Panc1 (cell line): ENCODE data around the gene LGALSL. TPM values are rescaled to one million over a fixed set of nuclear protein-coding genes. Genes with fewer than 3 reads are reported as not detected.

ENCODE experiments used
- ATAC-seq: fragments of 200-7000 bp; cut with Tn5 transposase; 2 replicates; pipeline ENCODE4 v1.9.1; 2020; ENCODE audit warnings: mild to moderate bottlenecking, moderate library complexity
- BruUV-seq: library from RNA; stranded (reverse); fragments of 400-500 nt; replicated peaks from 2 replicates; lab custom pipeline; 2021; lab: Mats Ljungman, UMichigan
- CTCF ChIA-PET: fragments of 300-600 bp; sonication (Branson Sonifier 250); formaldehyde crosslinking; loops from one replicate; lab custom pipeline; 2022; ENCODE audit warnings: antibody characterized with exemption; lab: Charles Lee
- POLR2A ChIA-PET: fragments of 300-600 bp; sonication (Branson Sonifier 250); formaldehyde crosslinking; loops from one replicate; lab custom pipeline; 2022; ENCODE audit warnings: antibody characterized with exemption; lab: Charles Lee
- DNase-seq: peaks from one replicate; pipeline ENCODE4 v3.0.0-alpha.2; 2010; ENCODE audit warnings: low read depth, low spot score
- H3K27ac ChIP-seq: 2 replicates; pipeline ENCODE4 v1.5.1; 2011; ENCODE audit warnings: mild to moderate bottlenecking, low read length, inconsistent platforms
- H3K27me3 ChIP-seq: fragments of 200-500 bp; sonication (Bioruptor generic); 2 replicates; pipeline ENCODE4 v1.6.0; 2014; ENCODE audit warnings: low read length, inconsistent platforms; ENCODE audit not compliant: control insufficient read depth, insufficient read depth
- H3K36me3 ChIP-seq: fragments of 200-500 bp; sonication (Bioruptor generic); 2 replicates; pipeline ENCODE4 v1.5.1; 2014; ENCODE audit warnings: inconsistent platforms, mild to moderate bottlenecking, low read length, moderate library complexity; ENCODE audit not compliant: control insufficient read depth, insufficient read depth
- H3K4me1 ChIP-seq: 2 replicates; pipeline ENCODE4 v1.5.1; 2011; ENCODE audit warnings: inconsistent platforms, mild to moderate bottlenecking, low read length, moderate library complexity; ENCODE audit not compliant: control insufficient read depth, insufficient read depth
- H3K4me3 ChIP-seq, 2 experiments: 2 replicates each; pipeline ENCODE4 v1.5.1; 2011 to 2012; ENCODE audit warnings: low read depth in 2 of 2, low read length in 2 of 2, mild to moderate bottlenecking in 2 of 2, inconsistent platforms in 1 of 2, moderate library complexity in 1 of 2
- H3K9me3 ChIP-seq: fragments of 200-500 bp; sonication (Bioruptor generic); 2 replicates; pipeline ENCODE4 v1.5.1; 2014; ENCODE audit warnings: low read depth, mild to moderate bottlenecking, inconsistent platforms, low read length, moderate library complexity; ENCODE audit not compliant: control insufficient read depth, insufficient read depth
- POLR2AphosphoS5 ChIP-seq: IDR thresholded peaks from 2 replicates; pipeline ENCODE4 v1.6.1; 2012; ENCODE audit warnings: mild to moderate bottlenecking, low read depth, low read length, moderate library complexity
- REST ChIP-seq, 2 experiments: IDR thresholded peaks; 2 replicates each; pipeline ENCODE4 v1.6.1; 2011 to 2012; ENCODE audit warnings: low read depth in 2 of 2, control low read depth in 1 of 2, low read length in 1 of 2, mild to moderate bottlenecking in 1 of 2, moderate library complexity in 1 of 2; ENCODE audit not compliant: insufficient read depth in 1 of 2
- SIN3A ChIP-seq: IDR thresholded peaks from 2 replicates; pipeline ENCODE4 v1.6.1; 2012; ENCODE audit warnings: low read depth, mild to moderate bottlenecking, low read length, moderate library complexity, borderline replicate concordance; ENCODE audit not compliant: insufficient read depth
- TCF7L2 ChIP-seq: IDR thresholded peaks from 2 replicates; pipeline ENCODE4 v1.6.1; 2011; ENCODE audit warnings: mild to moderate bottlenecking, low read depth, low read length, inconsistent platforms
- in situ Hi-C: cut with HindIII; loops from 2 replicates; pipeline ENCODE4 v1.10.0; 2016; ENCODE audit warnings: low sequenced_read_pairs, low pct_unique_long_range_greater_than_20kb
- intact Hi-C: fragments of 100-400 bp; cut with micrococcal nuclease; formaldehyde crosslinking; loops from one replicate; pipeline ENCODE4 v1.10.0; 2022; ENCODE audit not compliant: unreplicated experiment
- total RNA-seq: library from RNA; stranded (reverse); gene quantifications from one replicate; pipeline ENCODE4 v1.2.1, GENCODE V29; 2021; ENCODE audit not compliant: unreplicated experiment
- TF ChIP-seq, protein P1 (sequence below): fragments of 450-650 bp; IDR thresholded peaks from 2 replicates; pipeline ENCODE4 v1.5.1; 2017; ENCODE audit warnings: mild to moderate bottlenecking

The LGALSL gene
- total RNA-seq, 1 experiment from 2014 or later, result 5.3 TPM

DNA sequence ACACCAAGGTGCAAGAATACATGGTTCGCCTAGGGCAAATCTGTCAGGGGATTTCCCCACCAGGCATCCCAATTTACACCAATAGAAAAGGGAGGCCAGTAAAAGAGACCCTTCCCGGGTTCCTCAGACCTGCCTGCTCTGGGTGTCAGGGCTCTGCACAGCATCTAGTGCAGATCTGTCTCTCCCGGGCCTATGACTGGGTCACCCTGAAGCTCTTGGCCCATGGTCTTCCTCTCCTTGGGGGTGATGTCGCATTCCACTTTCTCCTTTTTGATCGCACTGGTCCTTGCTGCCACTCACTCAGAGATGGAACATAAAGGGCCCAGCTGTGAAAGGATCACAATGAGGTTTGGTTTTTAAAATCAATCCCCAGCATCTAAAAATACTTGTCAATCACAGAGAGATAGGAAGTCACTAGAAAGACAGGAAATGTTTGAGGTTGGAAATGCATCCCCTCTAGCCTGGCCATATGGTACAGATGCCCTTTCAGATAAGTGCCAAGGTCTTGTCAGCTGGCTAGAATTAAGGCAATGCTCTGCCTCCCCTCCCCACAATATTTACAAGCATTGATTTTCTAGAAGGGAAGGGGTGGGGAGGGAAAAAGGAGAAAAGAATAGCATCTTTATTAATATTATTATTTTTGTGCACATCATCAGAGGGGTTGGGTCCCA lies 35.3 kb downstream of the LGALSL start:
- intact Hi-C loops, result loop anchor here (5.0 kb wide), 1 partner anchor 442 kb away; no protein-coding TSS in a partner anchor
- no TSS peak for BruUV-seq
- no peaks in the 10 kb centered on the region for H3K9me3 ChIP-seq

GRCh38 chr2:64491426-64491825 lies 37.5 kb downstream of the LGALSL start:
- Histone ChIP-seq H3K36me3 (no peaks in the 10 kb centered on the region), H3K9me3 (no peaks in the 10 kb centered on the region), H3K4me3 (no peak overlapping the region), H3K27me3 (peaks cover 22% of the 10 kb centered on the region), H3K4me1 (no peaks in the 10 kb centered on the region), H3K27ac (no peak overlapping the region)
- intact Hi-C loops (no loop called here), in situ Hi-C loops (no loop called here)
- POLR2A ChIA-PET, result no interaction called here
- no peak for DNase-seq
- TF ChIP-seq REST (IDR thresholded peaks at IDR 0.05; ENCODE audit: insufficient read depth in 1 of 2, low read depth in 2 of 2, low read length in 1 of 2), result no peak
- TF ChIP-seq SIN3A, result no peak
- TF ChIP-seq, protein P1, sequence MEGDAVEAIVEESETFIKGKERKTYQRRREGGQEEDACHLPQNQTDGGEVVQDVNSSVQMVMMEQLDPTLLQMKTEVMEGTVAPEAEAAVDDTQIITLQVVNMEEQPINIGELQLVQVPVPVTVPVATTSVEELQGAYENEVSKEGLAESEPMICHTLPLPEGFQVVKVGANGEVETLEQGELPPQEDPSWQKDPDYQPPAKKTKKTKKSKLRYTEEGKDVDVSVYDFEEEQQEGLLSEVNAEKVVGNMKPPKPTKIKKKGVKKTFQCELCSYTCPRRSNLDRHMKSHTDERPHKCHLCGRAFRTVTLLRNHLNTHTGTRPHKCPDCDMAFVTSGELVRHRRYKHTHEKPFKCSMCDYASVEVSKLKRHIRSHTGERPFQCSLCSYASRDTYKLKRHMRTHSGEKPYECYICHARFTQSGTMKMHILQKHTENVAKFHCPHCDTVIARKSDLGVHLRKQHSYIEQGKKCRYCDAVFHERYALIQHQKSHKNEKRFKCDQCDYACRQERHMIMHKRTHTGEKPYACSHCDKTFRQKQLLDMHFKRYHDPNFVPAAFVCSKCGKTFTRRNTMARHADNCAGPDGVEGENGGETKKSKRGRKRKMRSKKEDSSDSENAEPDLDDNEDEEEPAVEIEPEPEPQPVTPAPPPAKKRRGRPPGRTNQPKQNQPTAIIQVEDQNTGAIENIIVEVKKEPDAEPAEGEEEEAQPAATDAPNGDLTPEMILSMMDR, result no peak
- TF ChIP-seq POLR2AphosphoS5, result no peak
- no peak for TF ChIP-seq TCF7L2
- no TSS peak for BruUV-seq
- CTCF ChIA-PET, result no interaction called here
- ATAC-seq, result no peak

More for the DNA sequence above, 35.3 kb downstream of the LGALSL start:
- DNase-seq, result no peak
- Histone ChIP-seq H3K4me3 (no peak overlapping the region), H3K27ac (no peak overlapping the region), H3K4me1 (no peaks in the 10 kb centered on the region), H3K27me3 (peaks cover 29% of the 10 kb centered on the region), H3K36me3 (no peaks in the 10 kb centered on the region)
- CTCF ChIA-PET, result interaction anchor here (1.0 kb wide), 1 partner anchor 158 kb away, joined by 3 read pairs; no protein-coding TSS in a partner anchor
- TF ChIP-seq POLR2AphosphoS5 (no peak), SIN3A (no peak), REST (IDR thresholded peaks at IDR 0.05; ENCODE audit: insufficient read depth in 1 of 2, low read depth in 2 of 2, low read length in 1 of 2) (no peak), TCF7L2 (no peak)
- TF ChIP-seq, protein P1, result no peak
- POLR2A ChIA-PET, result no interaction called here
- in situ Hi-C loops, result no loop called here
- no peak for ATAC-seq
